GM12878 (cell line): ENCODE data around the gene SPIRE1. TPM values are rescaled to one million over a fixed set of nuclear protein-coding genes. Genes with fewer than 3 reads are reported as not detected.
A peak's percentile ranks its signal among the peaks of the same experiment; 100 is the strongest.

Experiments used
- ATAC-seq: fragments of 200-7000 bp; cut with Tn5 transposase; 3 replicates; pipeline ENCODE4 v1.9.1; 2020; ENCODE audit warnings: mild to moderate bottlenecking, moderate library complexity
- BruUV-seq: library from RNA; stranded (reverse); fragments of 400-500 nt; replicated peaks from 2 replicates; lab custom pipeline; 2021; lab: Mats Ljungman, UMichigan
- CTCF ChIA-PET: fragments of 300-600 bp; sonication (Branson Sonifier 250); formaldehyde crosslinking; extraction: SDS; loops from one replicate; lab custom pipeline; 2021; ENCODE audit warnings: inconsistent platforms; lab: Yijun Ruan, JAX
- POLR2A ChIA-PET: fragments of 350-600 bp; formaldehyde crosslinking; extraction: SDS; loops from one replicate; lab custom pipeline; 2021; ENCODE audit warnings: inconsistent platforms; lab: Charles Lee
- RAD21 ChIA-PET: fragments of 300-600 bp; sonication (Branson Sonifier 250); formaldehyde crosslinking; loops from one replicate; lab custom pipeline; 2023; ENCODE audit warnings: antibody characterized with exemption; ENCODE audit not compliant: unreplicated experiment; lab: Charles Lee
- SMC1A ChIA-PET: fragments of 300-600 bp; sonication (Branson Sonifier 250); formaldehyde crosslinking; loops from one replicate; lab custom pipeline; 2023; ENCODE audit not compliant: unreplicated experiment, uncharacterized antibody; lab: Charles Lee
- DNase-seq: peaks from one replicate; pipeline ENCODE4 v3.0.0-alpha.2; 2011; ENCODE audit warnings: low read depth, low spot score
- FAIRE-seq: peaks from 3 replicates; lab custom pipeline; 2011; peaks lifted over from hg19 to GRCh38; lab: Jason Lieb, UNC
- H2AFZ ChIP-seq: 2 replicates; pipeline ENCODE4 v1.6.0; 2011; ENCODE audit warnings: low read depth, low read length, control low read depth; ENCODE audit not compliant: control insufficient read depth
- H3K27ac ChIP-seq: 2 replicates; pipeline ENCODE4 v1.5.1; 2011; ENCODE audit warnings: control low read depth; ENCODE audit not compliant: control insufficient read depth, insufficient read depth
- H3K27me3 ChIP-seq, 2 experiments: replicated peaks in 1 of 2; 2 replicates each; pipeline versions ENCODE4 v1.6.0 to v1.6.1; 2011; ENCODE audit warnings: low read length in 1 of 2; ENCODE audit not compliant: control insufficient read depth in 2 of 2, insufficient read depth in 2 of 2
- H3K36me3 ChIP-seq, 2 experiments: 2 replicates each; pipeline ENCODE4 v1.5.1; 2011; ENCODE audit warnings: low read length in 1 of 2; ENCODE audit not compliant: control insufficient read depth in 2 of 2, insufficient read depth in 2 of 2
- H3K4me1 ChIP-seq: 2 replicates; pipeline ENCODE4 v1.6.1; 2011; ENCODE audit warnings: mild to moderate bottlenecking, low read length, moderate library complexity, mixed read lengths; ENCODE audit not compliant: control insufficient read depth, insufficient read depth
- H3K4me2 ChIP-seq: 2 replicates; pipeline ENCODE4 v1.6.0; 2011; ENCODE audit warnings: control low read depth; ENCODE audit not compliant: control insufficient read depth, insufficient read depth
- H3K4me3 ChIP-seq: fragments of 200-600 bp; sonication (generic); 2 replicates; pipeline ENCODE4 v1.5.1; 2016
- H3K79me2 ChIP-seq: 2 replicates; pipeline ENCODE4 v1.6.0; 2011; ENCODE audit warnings: low read length; ENCODE audit not compliant: control insufficient read depth, insufficient read depth
- H3K9ac ChIP-seq: 2 replicates; pipeline ENCODE4 v1.8.0; 2011; ENCODE audit warnings: low read length, control low read depth, mixed read lengths; ENCODE audit not compliant: control insufficient read depth, insufficient read depth
- H3K9me3 ChIP-seq: replicated peaks from 3 replicates; pipeline ENCODE4 v1.5.1; 2011; ENCODE audit warnings: mild to moderate bottlenecking, low read length; ENCODE audit not compliant: control insufficient read depth, insufficient read depth
- H4K20me1 ChIP-seq: 2 replicates; pipeline ENCODE4 v1.6.0; 2011; ENCODE audit not compliant: control insufficient read depth, insufficient read depth
- ATF3 ChIP-seq: IDR thresholded peaks from 2 replicates; pipeline ENCODE4 v1.6.1; 2011; ENCODE audit warnings: low read depth, mild to moderate bottlenecking, low read length, moderate library complexity, borderline replicate concordance; ENCODE audit errors: extremely low read depth
- CBFB ChIP-seq: IDR thresholded peaks from 2 replicates; pipeline ENCODE4 v1.6.1; 2016; ENCODE audit warnings: antibody characterized with exemption, low read depth
- CEBPB ChIP-seq, 2 experiments: fragments of 150-350 bp in 1 of 2; IDR thresholded peaks; 2 replicates each; pipeline ENCODE4 v1.6.1; 2012 to 2014; ENCODE audit warnings: low read depth in 2 of 2, low read length in 2 of 2, borderline replicate concordance in 1 of 2, inconsistent platforms in 1 of 2
- E2F4 ChIP-seq: IDR thresholded peaks from 2 replicates; pipeline ENCODE4 v1.6.1; 2012; ENCODE audit warnings: low read depth, low read length, improper control_type of control experiment
- GATAD2B ChIP-seq: fragments of 450-650 bp; conservative IDR thresholded peaks from 2 replicates; pipeline ENCODE4 v1.6.1; 2017; ENCODE audit warnings: low read depth, mild to moderate bottlenecking, moderate library complexity
- LARP7 ChIP-seq: fragments of 450-650 bp; IDR thresholded peaks from 2 replicates; pipeline ENCODE4 v1.6.1; 2017; ENCODE audit warnings: mild to moderate bottlenecking
- MAX ChIP-seq: IDR thresholded peaks from 2 replicates; pipeline ENCODE4 v1.6.1; 2012; ENCODE audit warnings: low read depth, low read length, improper control_type of control experiment
- MTA3 ChIP-seq: IDR thresholded peaks from 2 replicates; pipeline ENCODE4 v1.6.1; 2012; ENCODE audit warnings: low read length, inconsistent platforms, borderline replicate concordance
- NFYB ChIP-seq: IDR thresholded peaks from 2 replicates; pipeline ENCODE4 v1.6.1; 2011; ENCODE audit warnings: low read depth, mild to moderate bottlenecking, low read length, improper control_type of control experiment, moderate library complexity; ENCODE audit not compliant: insufficient read depth
- NR2C1 ChIP-seq: fragments of 450-650 bp; IDR thresholded peaks from 2 replicates; pipeline ENCODE4 v1.6.1; 2017; ENCODE audit warnings: antibody characterized with exemption, mild to moderate bottlenecking, moderate library complexity
- RELA ChIP-seq: fragments of 450-650 bp; IDR thresholded peaks from 2 replicates; pipeline ENCODE4 v1.8.0; 2014; ENCODE audit warnings: borderline replicate concordance; ENCODE audit not compliant: partially characterized antibody
- SPI1 ChIP-seq: IDR thresholded peaks from 2 replicates; pipeline ENCODE4 v1.6.1; 2011; ENCODE audit warnings: low read depth, mild to moderate bottlenecking, low read length, moderate library complexity, borderline replicate concordance; ENCODE audit not compliant: insufficient read depth
- TAF1 ChIP-seq: IDR thresholded peaks from 2 replicates; pipeline ENCODE4 v1.6.1; 2011; ENCODE audit warnings: mild to moderate bottlenecking, low read depth, low read length, borderline replicate concordance
- TARDBP ChIP-seq: IDR thresholded peaks from 2 replicates; pipeline ENCODE4 v1.6.1; 2016; ENCODE audit warnings: borderline replicate concordance
- TCF12 ChIP-seq: IDR thresholded peaks from 2 replicates; pipeline ENCODE4 v1.6.1; 2011; ENCODE audit warnings: low read depth, mild to moderate bottlenecking, low read length
- ZBTB33 ChIP-seq: fragments of 450-650 bp; IDR thresholded peaks from 2 replicates; pipeline ENCODE4 v1.6.1; 2017; ENCODE audit warnings: mild to moderate bottlenecking
- ZBTB4 ChIP-seq: fragments of 450-650 bp; formaldehyde crosslinking; IDR thresholded peaks from 2 replicates; pipeline ENCODE4 v1.4.0; 2022; ENCODE audit warnings: mild to moderate bottlenecking, moderate library complexity
- ZNF207 ChIP-seq: fragments of 450-650 bp; IDR thresholded peaks from 2 replicates; pipeline ENCODE4 v1.6.1; 2014; ENCODE audit warnings: antibody characterized with exemption, mild to moderate bottlenecking, borderline replicate concordance
- ZNF274 ChIP-seq: IDR thresholded peaks from one replicate; pipeline ENCODE4 v1.8.0; 2011; ENCODE audit not compliant: insufficient read length, insufficient read depth
- WGBS: methylation state at CpG from one replicate; pipeline ENCODE4 v1.1.6; 2016; ENCODE audit warnings: low lambda C conversion rate; ENCODE audit not compliant: insufficient replicate concordance, insufficient coverage; ENCODE audit errors: missing lambda C conversion rate; 5-methylcytosine and 5-hydroxymethylcytosine counted together
- in situ Hi-C: fragments of 300-500 bp; cut with MboI; formaldehyde crosslinking; loops from 9 replicates; pipeline ENCODE4 v1.14.3; 2018; ENCODE audit warnings: mixed read lengths
- intact Hi-C: fragments of 100-400 bp; cut with micrococcal nuclease; formaldehyde crosslinking; loops from one replicate; pipeline ENCODE4 v1.14.2; 2022; ENCODE audit not compliant: unreplicated experiment
- polyA plus RNA-seq, 11 experiments: library from polyadenylated mRNA; depleted of rRNA in 4 of 11; unstranded in 6 of 11; stranded (reverse) in 5 of 11; fragments of >200 nt; fragmentation: Nextera tagmentation in 4 of 11; fragmentation: Illumina TruSeq in 1 of 11; extraction: Ambion mirVana in 4 of 11; extraction: Trizol in 1 of 11; gene quantifications; 1 replicate in 1 of 11; 2 replicates in 10 of 11; pipeline versions ENCODE4 v1.2.1 to v1.2.3, GENCODE V29; 2011 to 2016; ENCODE audit warnings: inconsistent platforms in 2 of 11, missing spikeins in 2 of 11, low read depth in 1 of 11
- total RNA-seq, 4 experiments: library from RNA; depleted of rRNA in 3 of 4; stranded (reverse); fragments of >200 nt in 3 of 4; fragmentation: Illumina TruSeq in 1 of 4; extraction: Trizol in 1 of 4; gene quantifications; 2 replicates each; pipeline versions ENCODE4 v1.2.1 to v1.2.3, GENCODE V29; 2013 to 2021

SPIRE1 gene
- total and polyA plus RNA-seq, 10 of the 15 experiments (the other 5 are each of a cell fraction or from before 2014, with no cell fraction given): 0.18 to 9.2 (median 4.3) TPM

- Histone ChIP-seq H3K4me1 (peaks cover 4% of the 10 kb centered on the region), H3K27ac (no peak overlapping the region), H3K9me3 (no peaks in the 10 kb centered on the region), H3K79me2 (peaks cover 16% of the 10 kb centered on the region), H4K20me1 (no peaks in the 10 kb centered on the region), H2AFZ (no peak overlapping the region), H3K27me3 (peaks cover 3 to 9% of the 10 kb centered on the region in 2 experiments), H3K9ac (no peak overlapping the region), H3K4me3 (no peak overlapping the region), H3K36me3 (no peaks in the 10 kb centered on the region), H3K4me2 (peak overlapping the region; percentile 38)
- ATAC-seq (no peak), FAIRE-seq (no peak), DNase-seq (no peak)
- intact Hi-C loops: no loop called here
- RAD21 ChIA-PET: no interaction called here
- POLR2A ChIA-PET: interaction anchor here (0.6 to 1.0 kb wide), 3 partner anchors 15 to 562 kb away, joined by 3 to 5 read pairs (median 3); partner anchors contain the start of gene AFG3L2
- SMC1A ChIA-PET: no interaction called here
- no TSS peak for BruUV-seq
- WGBS: 65% methylated on average over 3 of the region's 3 CpGs
- CTCF ChIA-PET: interaction anchor here (0.6 to 0.8 kb wide), 2 partner anchors 33 to 52 kb away, joined by 3 to 7 read pairs; partner anchors contain the start of gene AFG3L2
- in situ Hi-C loops: no loop called here
- TF ChIP-seq RELA (no peak), TCF12 (no peak), E2F4 (no peak), MTA3 (no peak), NR2C1 (no peak), TARDBP (no peak), GATAD2B (no peak), TAF1 (no peak), CBFB (no peak), ZBTB4 (CRISPR knock-in tag) (no peak), MAX (no peak), CEBPB (IDR thresholded peaks at IDR 0.05; ENCODE audit: borderline replicate concordance in 1 of 2, low read depth in 2 of 2, low read length in 2 of 2) (no peak), ATF3 (no peak), ZBTB33 (no peak), ZNF207 (no peak), LARP7 (no peak), SPI1 (no peak), ZNF274 (no peak), NFYB (no peak)
Observed at GRCh38 chr18:12409469-12409868, 248.4 kb downstream of the SPIRE1 start.
